ENCODE data around the gene SLC7A11.

GRCh38 chr4:138177278-138177968 lies 64.7 kb downstream of the SLC7A11 start:
- TF ChIP-seq CTCF (IDR thresholded peaks at IDR 0.05) (no peak), EZH2phosphoT487 (IDR thresholded peaks at IDR 0.05) (no peak), EZH2 (IDR thresholded peaks at IDR 0.05) (no peak)
